GM21717 (cell line): ENCODE data around the gene CAMTA1.
"Not testable (repeated sequence)": the region's sequence is repeated elsewhere in the genome, so short reads cannot be mapped to it uniquely, and the experiment has no call there.

Experiments used
- ATAC-seq: cut with Tn5 transposase; IDR thresholded peaks from one replicate; pipeline ENCODE4 v1.9.1; 2021; ENCODE audit warnings: mild to moderate bottlenecking, moderate library complexity; ENCODE audit not compliant: unreplicated experiment

CAMTA1 gene

GRCh38 chr1:6904476-6905170, 119.4 kb downstream of the CAMTA1 start:
- ATAC-seq, result no peak

- no peak for ATAC-seq
Observed at GRCh38 chr1:6905331-6905730, 120.1 kb downstream of the CAMTA1 start.

GRCh38 chr1:6905790-6906189, 120.5 kb downstream of the CAMTA1 start:
- no peak for ATAC-seq

- ATAC-seq, result no peak
Observed at GRCh38 chr1:6906783-6907182, 121.5 kb downstream of the CAMTA1 start.

- ATAC-seq, result no peak
Observed at GRCh38 chr1:6907201-6907600, 121.9 kb downstream of the CAMTA1 start.

- no peak for ATAC-seq
Observed at GRCh38 chr1:6907676-6908434, 122.6 kb downstream of the CAMTA1 start.

GRCh38 chr1:6909401-6909800, 124.1 kb downstream of the CAMTA1 start:
- no peak for ATAC-seq

- no peak for ATAC-seq
Observed at GRCh38 chr1:6909857-6910256, 124.6 kb downstream of the CAMTA1 start.

- no peak for ATAC-seq
Observed at GRCh38 chr1:6911021-6911941, 126.0 kb downstream of the CAMTA1 start.

- no peak for ATAC-seq
Observed at GRCh38 chr1:6911974-6912373, 126.7 kb downstream of the CAMTA1 start.

- no peak for ATAC-seq
Observed at GRCh38 chr1:6912518-6912917, 127.3 kb downstream of the CAMTA1 start.

GRCh38 chr1:6913086-6913485, 127.8 kb downstream of the CAMTA1 start:
- no peak for ATAC-seq

- ATAC-seq, result no peak
Observed at GRCh38 chr1:6914706-6915105, 129.5 kb downstream of the CAMTA1 start.

- ATAC-seq, result no peak
Observed at GRCh38 chr1:6915999-6916565, 130.8 kb downstream of the CAMTA1 start.

- ATAC-seq, result no peak
Observed at GRCh38 chr1:6917067-6917466, 131.8 kb downstream of the CAMTA1 start.

- ATAC-seq, result no peak
Observed at GRCh38 chr1:6918186-6918924, 133.1 kb downstream of the CAMTA1 start.

GRCh38 chr1:6918925-6919511, 133.8 kb downstream of the CAMTA1 start:
- no peak for ATAC-seq

- ATAC-seq, result not testable (repeated sequence)
Observed at GRCh38 chr1:6921506-6921905, 136.3 kb downstream of the CAMTA1 start.

- no peak for ATAC-seq
Observed at GRCh38 chr1:6922096-6922931, 137.1 kb downstream of the CAMTA1 start.
